Measurements from ENCODE around the gene LSP1.
"Not testable (repeated sequence)": the region's sequence is repeated elsewhere in the genome, so short reads cannot be mapped to it uniquely, and the experiment has no call there.

LSP1 gene

GRCh38 chr11:1852877-1853276 is at the start of gene LSP1:
Gene LSP1, plus strand, starts transcription at chr11:1853084. Its CDS starts 61 bp downstream, at chr11:1853145.
- DNase-seq (ENCODE audit: low spot score), result no peak

GRCh38 chr11:1803246-1803645 is 49.6 kb upstream of the LSP1 start:
- no peak for DNase-seq (ENCODE audit: low spot score)

GRCh38 chr11:1803835-1804519 is 48.9 kb upstream of the LSP1 start:
- not testable (repeated sequence) for DNase-seq (ENCODE audit: low spot score)

- DNase-seq (ENCODE audit: low spot score), result no peak
Measured at GRCh38 chr11:1805525-1805924, 47.4 kb upstream of the LSP1 start.

GRCh38 chr11:1807264-1807995 is 45.5 kb upstream of the LSP1 start:
- DNase-seq (ENCODE audit: low spot score), result no peak

- DNase-seq (ENCODE audit: low spot score), result no peak
Measured at GRCh38 chr11:1810761-1811160, 42.1 kb upstream of the LSP1 start.

- no peak for DNase-seq (ENCODE audit: low spot score)
Measured at GRCh38 chr11:1812274-1812673, 40.6 kb upstream of the LSP1 start.

- no peak for DNase-seq (ENCODE audit: low spot score)
Measured at GRCh38 chr11:1812801-1813200, 40.1 kb upstream of the LSP1 start.

- not testable (repeated sequence) for DNase-seq (ENCODE audit: low spot score)
Measured at GRCh38 chr11:1813356-1813755, 39.5 kb upstream of the LSP1 start.

GRCh38 chr11:1814691-1815090 is 38.2 kb upstream of the LSP1 start:
- DNase-seq (ENCODE audit: low spot score), result no peak

- no peak for DNase-seq (ENCODE audit: low spot score)
Measured at GRCh38 chr11:1815311-1815710, 37.6 kb upstream of the LSP1 start.

GRCh38 chr11:1815751-1816150 is 37.1 kb upstream of the LSP1 start:
- no peak for DNase-seq (ENCODE audit: low spot score)

GRCh38 chr11:1817000-1817399 is 35.9 kb upstream of the LSP1 start:
- DNase-seq (ENCODE audit: low spot score), result no peak

GRCh38 chr11:1817511-1817910 is 35.4 kb upstream of the LSP1 start:
- no peak for DNase-seq (ENCODE audit: low spot score)

- no peak for DNase-seq (ENCODE audit: low spot score)
Measured at GRCh38 chr11:1819074-1819473, 33.8 kb upstream of the LSP1 start.

GRCh38 chr11:1820463-1821325 is 32.2 kb upstream of the LSP1 start:
- no peak for DNase-seq (ENCODE audit: low spot score)

- DNase-seq (ENCODE audit: low spot score), result no peak
Measured at GRCh38 chr11:1821562-1821961, 31.3 kb upstream of the LSP1 start.

- DNase-seq (ENCODE audit: low spot score), result no peak
Measured at GRCh38 chr11:1822648-1823375, 30.1 kb upstream of the LSP1 start.

- DNase-seq (ENCODE audit: low spot score), result no peak
Measured at GRCh38 chr11:1823376-1824220, 29.3 kb upstream of the LSP1 start.

GRCh38 chr11:1824221-1825038 is 28.5 kb upstream of the LSP1 start:
- no peak for DNase-seq (ENCODE audit: low spot score)
